Activated CD4-positive, alpha-beta T cell treated with anti-CD3 and anti-CD28 coated beads, Interleukin-2, amount 10 ng/mL, durations not matched to agents 7 days and 5 days (primary cell): ENCODE measurements around the gene SLCO4A1. TPM values are rescaled to one million over a fixed set of nuclear protein-coding genes. Genes with fewer than 3 reads are reported as not detected.

Experiments used
- CTCF ChIA-PET: fragments of 350-600 bp; sonication (Branson Sonifier 250); formaldehyde crosslinking; loops from one replicate; lab custom pipeline; 2021; ENCODE audit warnings: antibody characterized with exemption; lab: Charles Lee
- POLR2A ChIA-PET: fragments of 350-600 bp; sonication (Branson Sonifier 250); formaldehyde crosslinking; loops from one replicate; lab custom pipeline; 2021; ENCODE audit warnings: antibody characterized with exemption; lab: Charles Lee
- DNase-seq: peaks from one replicate; pipeline ENCODE4 v3.0.0-alpha.2; 2020
- H3K27ac Mint-ChIP-seq: one replicate; pipeline ENCODE4 v1.8.0; 2021; ENCODE audit warnings: mild to moderate bottlenecking, moderate library complexity, mixed read lengths
- H3K27me3 Mint-ChIP-seq: one replicate; pipeline ENCODE4 v1.8.0; 2021; ENCODE audit warnings: mixed read lengths
- H3K36me3 Mint-ChIP-seq: one replicate; pipeline ENCODE4 v1.8.0; 2021; ENCODE audit warnings: low read depth, mixed read lengths
- H3K4me1 Mint-ChIP-seq: one replicate; pipeline ENCODE4 v1.8.0; 2021; ENCODE audit warnings: mixed read lengths
- H3K4me3 Mint-ChIP-seq: one replicate; pipeline ENCODE4 v1.8.0; 2021; ENCODE audit warnings: mild to moderate bottlenecking, moderate library complexity, mixed read lengths
- H3K9me3 Mint-ChIP-seq: one replicate; pipeline ENCODE4 v1.8.0; 2021; ENCODE audit warnings: mixed read lengths
- total RNA-seq, 2 experiments: library from RNA; stranded (reverse); gene quantifications; one replicate each; pipeline ENCODE4 v1.2.3, GENCODE V29; 2021

Gene SLCO4A1
- total RNA-seq, 2 experiments from 2014 or later, result 54.2 to 55.2 TPM

- Mint-ChIP-seq H3K4me1 (peaks cover 18% of the 10 kb centered on the region), H3K36me3 (no peaks in the 10 kb centered on the region), H3K4me3 (no peak overlapping the region), H3K9me3 (no peaks in the 10 kb centered on the region), H3K27me3 (peaks cover 8% of the 10 kb centered on the region), H3K27ac (no peak overlapping the region)
- CTCF ChIA-PET, result interaction anchor here (0.6 to 1.4 kb wide), 3 partner anchors 9 to 552 kb away, joined by 3 read pairs; no protein-coding TSS in a partner anchor
- DNase-seq, result no peak
- POLR2A ChIA-PET, result no interaction called here
Observed at GRCh38 chr20:62628691-62629090, 13.6 kb upstream of the SLCO4A1 start.

- Mint-ChIP-seq H3K27me3 (peaks cover 10% of the 10 kb centered on the region), H3K4me1 (peaks cover 8% of the 10 kb centered on the region), H3K9me3 (no peaks in the 10 kb centered on the region), H3K36me3 (no peaks in the 10 kb centered on the region), H3K27ac (no peak overlapping the region), H3K4me3 (no peak overlapping the region)
- POLR2A ChIA-PET, result no interaction called here
- DNase-seq, result no peak
- CTCF ChIA-PET, result interaction anchor here (0.9 to 1.8 kb wide), 4 partner anchors 11 to 22 kb away, joined by 3 to 4 read pairs (median 3); no protein-coding TSS in a partner anchor
Observed at GRCh38 chr20:62629864-62630470, 12.3 kb upstream of the SLCO4A1 start.

- peak overlapping the region; percentile 57 for H3K27ac Mint-ChIP-seq
- peaks cover 19% of the 10 kb centered on the region for H3K27me3 Mint-ChIP-seq
- CTCF ChIA-PET, result interaction anchor here (0.7 to 1.8 kb wide), 2 partner anchors 13 to 161 kb away, joined by 3 to 4 read pairs; no protein-coding TSS in a partner anchor
- no peaks in the 10 kb centered on the region for H3K36me3 Mint-ChIP-seq
- POLR2A ChIA-PET, result no interaction called here
- DNase-seq, result no peak
- H3K4me3 Mint-ChIP-seq, result no peak overlapping the region
- H3K4me1 Mint-ChIP-seq, result peaks cover 21% of the 10 kb centered on the region
- no peaks in the 10 kb centered on the region for H3K9me3 Mint-ChIP-seq
Observed at GRCh38 chr20:62631336-62632308, 10.7 kb upstream of the SLCO4A1 start.

- POLR2A ChIA-PET, result no interaction called here
- H3K27ac Mint-ChIP-seq, result no peak overlapping the region
- no peak overlapping the region for H3K4me3 Mint-ChIP-seq
- DNase-seq, result no peak
- CTCF ChIA-PET, result interaction anchor here (0.7 kb wide), 1 partner anchor 160 kb away, joined by 3 read pairs; no protein-coding TSS in a partner anchor
- peaks cover 28% of the 10 kb centered on the region for H3K4me1 Mint-ChIP-seq
- H3K36me3 Mint-ChIP-seq, result no peaks in the 10 kb centered on the region
- peaks cover 21% of the 10 kb centered on the region for H3K27me3 Mint-ChIP-seq
- H3K9me3 Mint-ChIP-seq, result no peaks in the 10 kb centered on the region
Observed at GRCh38 chr20:62632575-62633090, 9.7 kb upstream of the SLCO4A1 start.

GRCh38 chr20:62633598-62634329 lies 8.5 kb upstream of the SLCO4A1 start:
- Mint-ChIP-seq H3K9me3 (no peaks in the 10 kb centered on the region), H3K4me1 (peaks cover 29% of the 10 kb centered on the region), H3K36me3 (no peaks in the 10 kb centered on the region), H3K4me3 (no peak overlapping the region), H3K27ac (no peak overlapping the region), H3K27me3 (peaks cover 28% of the 10 kb centered on the region)
- ChIA-PET POLR2A (no interaction called here), CTCF (interaction anchor here (0.6 to 1.2 kb wide), 3 partner anchors 10 to 134 kb away, joined by 3 to 4 read pairs (median 3); no protein-coding TSS in a partner anchor)
- no peak for DNase-seq

GRCh38 chr20:62634330-62634967 lies 7.9 kb upstream of the SLCO4A1 start:
- DNase-seq, result no peak
- peaks cover 34% of the 10 kb centered on the region for H3K27me3 Mint-ChIP-seq
- no peaks in the 10 kb centered on the region for H3K36me3 Mint-ChIP-seq
- CTCF ChIA-PET, result interaction anchor here (0.7 to 1.2 kb wide), 2 partner anchors 95 to 135 kb away, joined by 3 to 4 read pairs; no protein-coding TSS in a partner anchor
- H3K4me3 Mint-ChIP-seq, result no peak overlapping the region
- POLR2A ChIA-PET, result no interaction called here
- no peak overlapping the region for H3K27ac Mint-ChIP-seq
- no peaks in the 10 kb centered on the region for H3K9me3 Mint-ChIP-seq
- H3K4me1 Mint-ChIP-seq, result peaks cover 29% of the 10 kb centered on the region

- H3K27ac Mint-ChIP-seq, result no peak overlapping the region
- no peak overlapping the region for H3K4me3 Mint-ChIP-seq
- no peak for DNase-seq
- ChIA-PET POLR2A (no interaction called here), CTCF (interaction anchor here (1.2 kb wide), 1 partner anchor 135 kb away, joined by 3 read pairs; no protein-coding TSS in a partner anchor)
- no peaks in the 10 kb centered on the region for H3K36me3 Mint-ChIP-seq
- peaks cover 37% of the 10 kb centered on the region for H3K27me3 Mint-ChIP-seq
- no peaks in the 10 kb centered on the region for H3K9me3 Mint-ChIP-seq
- H3K4me1 Mint-ChIP-seq, result peaks cover 29% of the 10 kb centered on the region
Observed at GRCh38 chr20:62635232-62635631, 7.1 kb upstream of the SLCO4A1 start.

- Mint-ChIP-seq H3K27ac (peak overlapping the region; percentile 57), H3K27me3 (peaks cover 37% of the 10 kb centered on the region), H3K4me3 (no peak overlapping the region), H3K9me3 (no peaks in the 10 kb centered on the region), H3K4me1 (peaks cover 29% of the 10 kb centered on the region), H3K36me3 (no peaks in the 10 kb centered on the region)
- DNase-seq, result no peak
- ChIA-PET CTCF (no interaction called here), POLR2A (no interaction called here)
Observed at GRCh38 chr20:62635852-62636251, 6.5 kb upstream of the SLCO4A1 start.

GRCh38 chr20:62636446-62636845 lies 5.9 kb upstream of the SLCO4A1 start:
- ChIA-PET CTCF (interaction anchor here (0.9 to 3.3 kb wide), 5 partner anchors 10 to 104 kb away, joined by 3 to 13 read pairs (median 5); no protein-coding TSS in a partner anchor), POLR2A (no interaction called here)
- Mint-ChIP-seq H3K4me1 (peaks cover 32% of the 10 kb centered on the region), H3K36me3 (no peaks in the 10 kb centered on the region), H3K9me3 (no peaks in the 10 kb centered on the region), H3K4me3 (no peak overlapping the region), H3K27ac (peak overlapping the region; percentile 57), H3K27me3 (peaks cover 37% of the 10 kb centered on the region)
- DNase-seq, result peak; percentile 44

GRCh38 chr20:62637110-62637509 lies 5.2 kb upstream of the SLCO4A1 start:
- Mint-ChIP-seq H3K36me3 (no peaks in the 10 kb centered on the region), H3K9me3 (no peaks in the 10 kb centered on the region), H3K27ac (no peak overlapping the region), H3K27me3 (peaks cover 34% of the 10 kb centered on the region), H3K4me3 (no peak overlapping the region), H3K4me1 (peaks cover 33% of the 10 kb centered on the region)
- no peak for DNase-seq
- ChIA-PET POLR2A (no interaction called here), CTCF (interaction anchor here (0.9 to 3.3 kb wide), 7 partner anchors 9 to 104 kb away, joined by 3 to 13 read pairs (median 4); no protein-coding TSS in a partner anchor)

GRCh38 chr20:62637521-62638054 lies 4.7 kb upstream of the SLCO4A1 start:
- H3K4me3 Mint-ChIP-seq, result no peak overlapping the region
- H3K27me3 Mint-ChIP-seq, result peaks cover 30% of the 10 kb centered on the region
- H3K36me3 Mint-ChIP-seq, result peaks cover 1% of the 10 kb centered on the region
- H3K9me3 Mint-ChIP-seq, result no peaks in the 10 kb centered on the region
- ChIA-PET CTCF (interaction anchor here (1.1 to 3.3 kb wide), 4 partner anchors 9 to 20 kb away, joined by 3 to 13 read pairs (median 6); no protein-coding TSS in a partner anchor), POLR2A (no interaction called here)
- H3K4me1 Mint-ChIP-seq, result peaks cover 30% of the 10 kb centered on the region
- no peak overlapping the region for H3K27ac Mint-ChIP-seq
- no peak for DNase-seq
